GM18519 (cell line): ENCODE measurements around the gene DEFB126.
"Not testable (repeated sequence)": the region's sequence is repeated elsewhere in the genome, so short reads cannot be mapped to it uniquely, and the experiment has no call there.

Experiments used
- ATAC-seq: cut with Tn5 transposase; IDR thresholded peaks from one replicate; pipeline ENCODE4 v1.9.1; 2021; ENCODE audit warnings: mild to moderate bottlenecking, moderate library complexity; ENCODE audit not compliant: unreplicated experiment, low FRiP score

Gene DEFB126

GRCh38 chr20:142290-142689 is at the start of gene DEFB126:
DEFB126 (plus strand) TSS chr20:142590; CDS start chr20:142629, 39 bp downstream.
- no peak for ATAC-seq

GRCh38 chr20:93641-94040 is 48.7 kb upstream of the DEFB126 start:
- ATAC-seq, result no peak

- ATAC-seq, result no peak
Observed at GRCh38 chr20:95215-95614, 47.2 kb upstream of the DEFB126 start.

- ATAC-seq, result not testable (repeated sequence)
Observed at GRCh38 chr20:97691-98090, 44.7 kb upstream of the DEFB126 start.

GRCh38 chr20:101975-102374 is 40.4 kb upstream of the DEFB126 start:
- no peak for ATAC-seq

GRCh38 chr20:103456-103855 is 38.9 kb upstream of the DEFB126 start:
- no peak for ATAC-seq

- ATAC-seq, result no peak
Observed at GRCh38 chr20:112396-112795, 30.0 kb upstream of the DEFB126 start.

- no peak for ATAC-seq
Observed at GRCh38 chr20:117518-117917, 24.9 kb upstream of the DEFB126 start.

GRCh38 chr20:129786-130323 is 12.5 kb upstream of the DEFB126 start:
- ATAC-seq, result not testable (repeated sequence)

GRCh38 chr20:137668-138490 is 4.5 kb upstream of the DEFB126 start:
- ATAC-seq, result no peak

- no peak for ATAC-seq
Observed at GRCh38 chr20:145877-146276, 3.5 kb downstream of the DEFB126 start.

- no peak for ATAC-seq
Observed at GRCh38 chr20:152131-152530, 9.7 kb downstream of the DEFB126 start.

GRCh38 chr20:157154-157553 is 14.8 kb downstream of the DEFB126 start, which contains the start of gene DEFB127:
DEFB127 (plus strand) TSS chr20:157454; CDS start chr20:157545, 91 bp downstream.
- ATAC-seq, result no peak

GRCh38 chr20:164618-165017 is 22.2 kb downstream of the DEFB126 start:
- no peak for ATAC-seq

- no peak for ATAC-seq
Observed at GRCh38 chr20:168876-169275, 26.5 kb downstream of the DEFB126 start.

- no peak for ATAC-seq
Observed at GRCh38 chr20:184288-184687, 41.9 kb downstream of the DEFB126 start.

- no peak for ATAC-seq
Observed at GRCh38 chr20:187733-188132, 45.3 kb downstream of the DEFB126 start.

- ATAC-seq, result no peak
Observed at GRCh38 chr20:189611-190010, 47.2 kb downstream of the DEFB126 start, which contains the start of gene DEFB128. DEFB128 (minus strand) TSS chr20:189711; CDS start chr20:189623, 88 bp downstream.
